GM12891 (cell line): ENCODE measurements around the gene RANGRF.

Source experiments
- DNase-seq: peaks from one replicate; pipeline ENCODE4 v3.0.0; 2011; ENCODE audit warnings: low spot score; ENCODE audit not compliant: insufficient read length
- FAIRE-seq: peaks from 2 replicates; lab custom pipeline; 2011; peaks lifted over from hg19 to GRCh38; lab: Jason Lieb, UNC
- PAX5 ChIP-seq: IDR thresholded peaks from 2 replicates; pipeline ENCODE4 v1.6.1; 2011; ENCODE audit warnings: low read length, moderate library complexity, mild to moderate bottlenecking; ENCODE audit not compliant: insufficient read depth, severe bottlenecking
- POLR2A ChIP-seq: IDR thresholded peaks from 2 replicates; pipeline ENCODE4 v1.6.1; 2011; ENCODE audit warnings: low read depth, low read length, control low read depth
- POLR2AphosphoS5 ChIP-seq: IDR thresholded peaks from 2 replicates; pipeline ENCODE4 v1.6.1; 2011; ENCODE audit warnings: low read depth, low read length, control low read depth
- POU2F2 ChIP-seq: IDR thresholded peaks from 2 replicates; pipeline ENCODE4 v1.6.1; 2011; ENCODE audit warnings: low read depth, mild to moderate bottlenecking, control low read depth, low read length, moderate library complexity
- SPI1 ChIP-seq: IDR thresholded peaks from 2 replicates; pipeline ENCODE4 v1.6.1; 2011; ENCODE audit warnings: low read depth, low read length, control low read depth
- TAF1 ChIP-seq: IDR thresholded peaks from 2 replicates; pipeline ENCODE4 v1.6.1; 2011; ENCODE audit warnings: low read depth, low read length, control low read depth

The RANGRF gene

GRCh38 chr17:8273884-8274444, 14.5 kb upstream of the RANGRF start:
- TF ChIP-seq SPI1: no peak
- DNase-seq (no peak), FAIRE-seq (no peak)

GRCh38 chr17:8274816-8275215, 13.7 kb upstream of the RANGRF start:
- DNase-seq: no peak
- TF ChIP-seq TAF1 (no peak), POLR2AphosphoS5 (no peak), SPI1 (no peak), POLR2A (no peak), PAX5 (no peak), POU2F2 (no peak)
- FAIRE-seq: no peak

GRCh38 chr17:8275421-8276290, 12.8 kb upstream of the RANGRF start:
- DNase-seq: no peak
- FAIRE-seq: no peak
- TF ChIP-seq PAX5: no peak

GRCh38 chr17:8277317-8277716, 11.2 kb upstream of the RANGRF start:
- FAIRE-seq (no peak), DNase-seq (no peak)
- TF ChIP-seq POLR2A: no peak
- no peak for TF ChIP-seq POU2F2
- TF ChIP-seq POLR2AphosphoS5: no peak
- no peak for TF ChIP-seq PAX5
- no peak for TF ChIP-seq SPI1
- TF ChIP-seq TAF1: no peak

- DNase-seq (no peak), FAIRE-seq (no peak)
Observed at GRCh38 chr17:8282345-8282744, 6.1 kb upstream of the RANGRF start.

GRCh38 chr17:8283356-8283755, 5.1 kb upstream of the RANGRF start:
- no peak for FAIRE-seq
- DNase-seq: no peak
- TF ChIP-seq SPI1 (no peak), POLR2AphosphoS5 (no peak), TAF1 (no peak)

More at GRCh38 chr17:8282345-8282744, 6.1 kb upstream of the RANGRF start:
- TF ChIP-seq PAX5 (no peak), SPI1 (no peak), POU2F2 (no peak), POLR2AphosphoS5 (no peak), TAF1 (no peak), POLR2A (no peak)

- DNase-seq: no peak
- no peak for FAIRE-seq
- TF ChIP-seq SPI1: no peak
- TF ChIP-seq PAX5: no peak
- TF ChIP-seq TAF1: no peak
- no peak for TF ChIP-seq POU2F2
- no peak for TF ChIP-seq POLR2A
- TF ChIP-seq POLR2AphosphoS5: no peak
Observed at GRCh38 chr17:8284126-8284525, 4.3 kb upstream of the RANGRF start.

GRCh38 chr17:8285270-8286181, 2.9 kb upstream of the RANGRF start:
- FAIRE-seq (no peak), DNase-seq (no peak)
- TF ChIP-seq TAF1: no peak
- TF ChIP-seq SPI1: peak; percentile 34; the same call in 1 of the 2 replicates

- FAIRE-seq (no peak), DNase-seq (no peak)
- TF ChIP-seq TAF1 (no peak), SPI1 (no peak), POLR2A (no peak), PAX5 (no peak), POU2F2 (no peak), POLR2AphosphoS5 (no peak)
Observed at GRCh38 chr17:8287651-8288335, 677 bp upstream of the RANGRF start.

GRCh38 chr17:8289103-8289397, 580 bp downstream of the RANGRF start:
- TF ChIP-seq SPI1: no peak
- no peak for TF ChIP-seq POLR2AphosphoS5
- no peak for TF ChIP-seq TAF1
- no peak for TF ChIP-seq PAX5
- TF ChIP-seq POLR2A: no peak
- no peak for TF ChIP-seq POU2F2
- no peak for DNase-seq
- no peak for FAIRE-seq
